Lung (tissue), 12 donors: Measurements from ENCODE around the gene C1orf105. TPM values are rescaled to one million over a fixed set of nuclear protein-coding genes. Genes with fewer than 3 reads are reported as not detected.

ENCODE experiments used
- ATAC-seq: fragments of 200-7000 bp; cut with Tn5 transposase; one replicate; pipeline ENCODE4 v1.9.1; 2020; ENCODE audit warnings: moderate number of reproducible peaks; ENCODE audit not compliant: insufficient read depth, low FRiP score
- DNase-seq, 3 donors: peaks; one replicate each; pipeline ENCODE4 v3.0.0-alpha.2; 2013 to 2017
- H3K27ac ChIP-seq, 2 donors: one replicate each; pipeline ENCODE4 v1.5.1; 2013; ENCODE audit warnings: mild to moderate bottlenecking in 2 of 2, moderate library complexity in 2 of 2, control low read depth in 1 of 2, inconsistent platforms in 1 of 2, low read depth in 1 of 2, low read length in 1 of 2
- H3K27me3 ChIP-seq, 3 donors: one replicate each; pipeline ENCODE4 v1.5.1; 2013; ENCODE audit warnings: low read length in 2 of 3; ENCODE audit not compliant: control insufficient read depth in 3 of 3, insufficient read depth in 3 of 3
- H3K36me3 ChIP-seq, 4 donors: one replicate each; pipeline ENCODE4 v1.5.1; 2013; ENCODE audit warnings: low read length in 4 of 4, mild to moderate bottlenecking in 1 of 4, moderate library complexity in 1 of 4; ENCODE audit not compliant: control insufficient read depth in 4 of 4, insufficient read depth in 4 of 4
- H3K4me1 ChIP-seq, 5 donors: one replicate each; pipeline ENCODE4 v1.5.1; 2013; ENCODE audit warnings: low read length in 5 of 5, mild to moderate bottlenecking in 2 of 5, moderate library complexity in 1 of 5; ENCODE audit not compliant: control insufficient read depth in 5 of 5, insufficient read depth in 5 of 5
- H3K4me3 ChIP-seq: one replicate; pipeline ENCODE4 v1.5.1; 2013; ENCODE audit warnings: mild to moderate bottlenecking, control low read depth, moderate library complexity
- H3K9ac ChIP-seq, 2 donors: one replicate each; pipeline ENCODE4 v1.5.1; 2013; ENCODE audit warnings: low read length in 2 of 2, control low read depth in 1 of 2; ENCODE audit not compliant: insufficient read depth in 1 of 2
- H3K9me3 ChIP-seq, 4 donors: one replicate each; pipeline ENCODE4 v1.5.1; 2013; ENCODE audit warnings: low read length in 3 of 4, mild to moderate bottlenecking in 1 of 4, moderate library complexity in 1 of 4; ENCODE audit not compliant: control insufficient read depth in 4 of 4, insufficient read depth in 3 of 4
- WGBS, 2 donors: extraction: QIAGEN DNeasy Blood & Tissue Kit; methylation state at CpG; one replicate each; pipeline ENCODE4 v1.1.7; 2013; 5-methylcytosine and 5-hydroxymethylcytosine counted together
- polyA plus RNA-seq, 2 donors: library from polyadenylated mRNA; stranded (reverse); fragments of 200-250 nt; gene quantifications; one replicate each; pipeline ENCODE4 v1.2.1, GENCODE V29; 2013
- total RNA-seq, 2 donors: library from RNA; depleted of rRNA in 1 of 2; stranded (reverse); fragments of >200 nt in 1 of 2; gene quantifications; one replicate each; pipeline ENCODE4 v1.2.1, GENCODE V29; 2014 to 2021
- TF ChIP-seq, protein P1 (sequence below): IDR thresholded peaks from 2 replicates; pipeline ENCODE4 v1.5.1; 2012; ENCODE audit warnings: mild to moderate bottlenecking; ENCODE audit errors: control extremely low read depth, extremely low read depth
- donor health status: control.
- donor health status: control.
- donor health status: Bipolar disorder and iron deficiency.
- donor health status: healthy.
- donor health status: DM: yes; HTN: yes; CAD: no.

Gene C1orf105
- total and polyA plus RNA-seq, 4 donors = not detected

DNA sequence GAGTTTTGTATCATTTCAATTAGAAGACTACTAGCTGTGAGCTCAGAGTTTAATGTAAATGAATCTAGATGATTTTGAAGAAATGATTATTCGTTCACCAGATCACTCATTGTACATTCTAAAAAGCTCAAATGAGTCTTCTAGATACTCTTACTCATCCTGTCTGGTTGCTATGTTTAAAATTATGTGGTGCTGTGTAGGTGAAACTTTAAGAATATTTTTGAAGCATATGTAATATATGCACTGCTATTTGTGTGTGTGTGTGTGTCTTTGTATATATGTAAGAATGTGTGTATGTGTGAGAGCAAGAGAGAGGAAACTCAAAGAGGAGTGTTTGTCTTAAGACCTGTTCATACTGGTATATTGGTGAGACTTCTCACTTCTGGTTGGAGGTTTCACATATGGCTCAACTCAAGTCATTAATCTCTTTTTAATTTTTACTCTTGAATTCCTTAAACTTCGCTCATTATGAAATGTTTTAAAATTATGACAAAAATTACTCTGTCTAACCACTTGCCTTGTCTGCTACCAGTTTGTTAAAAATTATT is 8.6 kb upstream of the C1orf105 start:
- Histone ChIP-seq H3K4me3 (no peak overlapping the region), H3K4me1 (peaks cover 0 to 11% (median 0%) of the 10 kb centered on the region in 5 donors), H3K9ac (no peak overlapping the region), H3K27ac (no peak overlapping the region), H3K36me3 (no peaks in the 10 kb centered on the region), H3K27me3 (no peaks in the 10 kb centered on the region), H3K9me3 (no peaks in the 10 kb centered on the region)
- DNase-seq (no peak), ATAC-seq (no peak)
- 95 to 97% methylated on average over 2 of the region's 2 CpGs for WGBS, 2 donors
- TF ChIP-seq, protein P1, sequence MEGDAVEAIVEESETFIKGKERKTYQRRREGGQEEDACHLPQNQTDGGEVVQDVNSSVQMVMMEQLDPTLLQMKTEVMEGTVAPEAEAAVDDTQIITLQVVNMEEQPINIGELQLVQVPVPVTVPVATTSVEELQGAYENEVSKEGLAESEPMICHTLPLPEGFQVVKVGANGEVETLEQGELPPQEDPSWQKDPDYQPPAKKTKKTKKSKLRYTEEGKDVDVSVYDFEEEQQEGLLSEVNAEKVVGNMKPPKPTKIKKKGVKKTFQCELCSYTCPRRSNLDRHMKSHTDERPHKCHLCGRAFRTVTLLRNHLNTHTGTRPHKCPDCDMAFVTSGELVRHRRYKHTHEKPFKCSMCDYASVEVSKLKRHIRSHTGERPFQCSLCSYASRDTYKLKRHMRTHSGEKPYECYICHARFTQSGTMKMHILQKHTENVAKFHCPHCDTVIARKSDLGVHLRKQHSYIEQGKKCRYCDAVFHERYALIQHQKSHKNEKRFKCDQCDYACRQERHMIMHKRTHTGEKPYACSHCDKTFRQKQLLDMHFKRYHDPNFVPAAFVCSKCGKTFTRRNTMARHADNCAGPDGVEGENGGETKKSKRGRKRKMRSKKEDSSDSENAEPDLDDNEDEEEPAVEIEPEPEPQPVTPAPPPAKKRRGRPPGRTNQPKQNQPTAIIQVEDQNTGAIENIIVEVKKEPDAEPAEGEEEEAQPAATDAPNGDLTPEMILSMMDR = no peak

- ATAC-seq (no peak), DNase-seq (no peak)
- Histone ChIP-seq H3K9ac (no peak overlapping the region), H3K36me3 (no peaks in the 10 kb centered on the region), H3K9me3 (no peaks in the 10 kb centered on the region), H3K4me3 (no peak overlapping the region), H3K4me1 (peaks cover 0 to 12% (median 3%) of the 10 kb centered on the region in 5 donors), H3K27ac (no peak overlapping the region), H3K27me3 (no peaks in the 10 kb centered on the region)
- TF ChIP-seq, protein P1 = no peak
These were observed 6.2 kb upstream of the C1orf105 start for GRCh38 chr1:172414331-172414730.

- H3K36me3 ChIP-seq = no peaks in the 10 kb centered on the region
- 71 to 78% methylated on average over 4 of the region's 4 CpGs for WGBS, 2 donors
- H3K9ac ChIP-seq = no peak overlapping the region
- ATAC-seq = no peak
- no peak overlapping the region for H3K27ac ChIP-seq
- H3K9me3 ChIP-seq = no peaks in the 10 kb centered on the region
- TF ChIP-seq, protein P1 = no peak
- DNase-seq = peak in 1 of 3 donors; percentile 53
- no peak overlapping the region for H3K4me3 ChIP-seq
- no peaks in the 10 kb centered on the region for H3K27me3 ChIP-seq
- peaks cover 0 to 13% (median 5%) of the 10 kb centered on the region in 5 donors for H3K4me1 ChIP-seq
These were observed 3.9 kb upstream of the C1orf105 start for GRCh38 chr1:172416496-172417035.

- TF ChIP-seq, protein P1 = no peak
- Histone ChIP-seq H3K36me3 (no peaks in the 10 kb centered on the region), H3K9ac (no peak overlapping the region), H3K27ac (no peak overlapping the region), H3K9me3 (no peaks in the 10 kb centered on the region), H3K27me3 (no peaks in the 10 kb centered on the region), H3K4me3 (no peak overlapping the region), H3K4me1 (peaks cover 0 to 22% (median 7%) of the 10 kb centered on the region in 5 donors)
- DNase-seq (no peak), ATAC-seq (no peak)
- WGBS, 2 donors = 92 to 98% methylated on average over 1 of the region's 1 CpG
These were observed 2.9 kb upstream of the C1orf105 start for GRCh38 chr1:172417557-172417956.
